ENCODE data around the gene GPR142.

The GPR142 gene

DNA sequence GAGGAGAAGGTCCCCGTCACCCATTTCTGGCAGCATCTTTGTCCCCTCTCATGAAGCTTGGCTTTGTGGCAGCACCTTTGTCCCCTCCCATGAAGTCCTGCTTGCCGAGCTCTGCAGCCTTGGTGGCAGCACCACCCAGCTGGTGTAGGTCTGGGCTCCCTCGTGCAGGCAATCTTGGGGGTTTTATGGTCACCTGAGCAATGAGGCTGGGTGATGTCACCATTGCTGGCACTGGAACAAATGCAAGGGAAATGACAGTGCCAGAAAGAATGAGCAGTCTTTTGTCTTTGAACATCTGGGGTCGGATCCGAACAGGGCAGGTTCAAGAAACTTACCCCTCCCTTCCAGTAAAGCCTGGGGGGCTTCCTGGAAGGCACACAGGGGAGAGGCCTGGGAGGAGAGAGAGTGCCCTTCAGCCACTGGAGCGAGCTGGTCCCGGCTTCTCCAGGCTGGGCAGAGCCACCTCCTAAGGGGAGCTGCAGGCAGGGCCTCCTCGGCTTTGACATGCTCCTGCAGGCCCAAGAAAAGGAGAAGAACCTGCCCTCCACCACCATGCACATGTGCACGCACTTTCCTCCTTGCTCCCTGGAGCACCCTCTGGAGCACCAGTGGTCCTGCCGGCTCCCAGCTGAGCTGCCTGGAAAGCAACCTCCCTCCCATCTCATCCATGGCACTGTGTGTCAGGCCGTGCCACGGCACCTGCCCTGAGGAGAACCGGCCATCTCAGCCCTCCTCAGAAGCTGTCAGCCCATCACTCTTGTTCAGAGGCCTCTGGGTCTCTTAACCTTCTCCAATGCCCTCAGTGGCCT lies 21.7 kb upstream of the GPR142 start:
- DNase-seq, result no peak

DNA sequence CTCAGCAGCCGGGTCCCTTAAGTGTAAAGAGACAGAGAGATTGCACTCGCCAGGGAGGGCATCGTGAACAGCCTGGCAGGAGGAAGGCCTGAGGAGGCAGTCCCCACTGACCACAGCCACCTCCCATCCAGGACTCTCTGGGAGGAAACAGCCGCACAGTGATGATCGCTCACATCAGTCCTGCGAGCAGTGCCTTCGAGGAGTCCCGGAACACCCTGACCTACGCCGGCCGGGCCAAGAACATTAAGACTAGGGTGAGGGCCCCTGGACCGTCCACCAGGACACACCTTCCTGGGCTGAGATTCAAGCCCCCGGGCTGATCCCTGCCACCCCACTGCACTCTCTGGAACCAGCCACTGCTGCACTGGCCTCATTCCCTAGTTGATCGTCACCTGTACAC lies 19.7 kb upstream of the GPR142 start:
- no peak for DNase-seq

DNA sequence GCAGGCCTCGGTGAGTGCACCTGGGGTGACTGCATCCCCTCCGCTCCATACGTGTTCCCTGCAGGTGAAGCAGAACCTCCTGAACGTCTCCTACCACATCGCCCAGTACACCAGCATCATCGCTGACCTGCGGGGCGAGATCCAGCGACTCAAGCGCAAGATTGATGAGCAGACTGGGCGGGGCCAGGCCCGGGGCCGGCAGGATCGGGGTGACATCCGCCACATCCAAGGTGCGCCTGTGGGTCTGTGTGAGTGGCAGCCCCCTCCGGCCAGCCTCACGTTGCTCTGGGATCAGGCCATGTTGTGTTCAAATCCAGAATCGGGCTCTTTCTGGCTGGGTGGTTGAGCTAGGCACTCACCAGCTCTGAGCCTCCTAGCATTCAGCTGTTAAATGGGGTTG lies 18.2 kb upstream of the GPR142 start:
- DNase-seq, result no peak

DNA sequence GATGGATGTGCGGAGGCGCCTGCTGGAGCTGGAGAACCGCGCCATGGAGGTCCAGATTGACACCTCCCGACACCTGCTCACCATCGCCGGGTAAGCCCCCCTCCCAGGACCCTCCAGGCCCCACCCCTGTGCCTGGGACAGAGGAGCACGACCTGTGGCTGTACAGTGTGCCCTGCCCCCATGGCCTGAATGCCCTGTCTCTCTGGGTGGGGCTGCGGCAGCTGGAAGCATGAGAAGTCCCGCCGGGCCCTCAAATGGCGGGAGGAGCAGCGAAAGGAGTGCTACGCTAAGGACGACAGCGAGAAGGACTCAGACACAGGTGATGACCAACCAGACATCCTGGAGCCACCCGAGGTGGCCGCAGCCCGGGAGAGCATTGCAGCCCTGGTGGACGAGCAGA lies 16.8 kb upstream of the GPR142 start:
- DNase-seq, result no peak

DNA sequence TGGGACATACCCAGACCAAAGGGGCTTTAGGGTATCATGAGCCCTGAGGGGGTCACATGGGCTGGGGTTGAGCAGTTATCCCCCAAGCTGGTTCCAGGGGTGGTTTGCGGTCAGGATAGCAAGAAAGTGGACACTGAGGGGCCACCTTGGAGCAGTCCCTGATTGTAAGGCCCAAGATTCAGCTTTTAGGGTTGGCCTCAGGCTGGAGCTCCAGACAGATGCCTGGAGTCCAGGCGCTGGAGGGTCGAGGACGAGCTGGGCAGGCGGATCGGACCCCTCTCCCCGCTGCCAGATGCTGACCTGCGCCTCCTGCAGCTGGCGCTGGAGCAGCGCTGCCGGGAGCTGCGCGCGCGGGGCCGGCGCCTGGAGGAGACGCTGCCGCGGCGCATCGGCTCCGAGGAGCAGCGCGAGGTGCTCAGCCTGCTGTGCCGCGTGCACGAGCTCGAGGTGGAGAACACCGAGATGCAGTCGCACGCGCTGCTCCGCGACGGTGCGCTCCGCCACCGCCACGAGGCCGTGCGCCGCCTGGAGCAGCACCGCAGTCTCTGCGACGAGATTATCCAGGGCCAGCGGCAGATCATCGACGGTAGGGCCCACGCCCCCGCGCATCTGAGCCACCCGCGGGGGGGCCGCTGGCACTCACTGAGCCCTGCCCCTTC lies 15.6 kb upstream of the GPR142 start:
- no peak for DNase-seq

DNA sequence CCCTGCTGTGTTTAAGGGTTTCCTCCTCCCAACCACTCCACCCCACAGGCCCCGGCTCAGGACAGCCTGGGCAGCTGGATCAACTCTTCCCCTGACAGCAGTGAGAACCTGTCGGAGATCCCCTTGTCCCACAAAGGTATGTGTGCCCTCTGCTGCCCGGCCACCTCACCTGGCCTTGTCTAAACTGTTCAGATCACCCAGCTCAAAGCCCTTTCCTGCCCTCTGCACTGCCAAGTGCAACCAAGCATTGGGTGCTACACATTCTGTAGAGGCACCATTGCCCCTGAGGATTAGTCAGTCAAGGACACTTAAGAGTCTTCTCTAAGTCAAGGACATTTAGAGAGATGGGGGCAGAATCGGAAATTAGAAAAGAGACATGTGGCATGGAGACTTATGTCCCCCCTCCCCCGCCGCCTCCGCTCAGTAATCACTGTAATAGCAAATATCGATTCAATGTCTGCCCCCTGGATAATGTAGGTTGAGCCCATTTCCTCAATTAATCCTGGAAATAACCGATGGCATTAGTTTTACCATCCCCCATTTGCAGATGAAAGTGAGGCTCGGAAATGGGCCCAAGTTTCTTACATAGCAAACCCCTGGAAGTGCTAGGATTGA lies 13.8 kb upstream of the GPR142 start:
- DNase-seq, result no peak

DNA sequence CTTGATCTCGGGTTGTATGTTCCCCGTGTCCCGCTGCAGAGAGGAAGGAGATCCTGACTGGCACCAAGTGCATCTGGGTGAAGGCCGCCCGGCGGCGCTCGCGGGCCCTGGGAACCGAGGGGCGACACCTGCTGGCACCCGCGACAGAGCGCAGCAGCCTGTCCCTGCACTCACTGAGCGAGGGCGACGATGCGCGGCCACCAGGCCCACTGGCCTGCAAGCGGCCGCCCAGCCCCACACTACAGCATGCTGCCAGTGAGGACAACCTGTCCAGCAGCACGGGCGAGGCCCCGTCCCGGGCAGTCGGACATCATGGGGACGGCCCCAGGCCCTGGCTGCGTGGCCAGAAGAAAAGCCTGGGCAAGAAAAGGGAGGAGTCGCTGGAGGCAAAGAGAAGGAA lies 13.2 kb upstream of the GPR142 start:
- DNase-seq, result no peak

DNA sequence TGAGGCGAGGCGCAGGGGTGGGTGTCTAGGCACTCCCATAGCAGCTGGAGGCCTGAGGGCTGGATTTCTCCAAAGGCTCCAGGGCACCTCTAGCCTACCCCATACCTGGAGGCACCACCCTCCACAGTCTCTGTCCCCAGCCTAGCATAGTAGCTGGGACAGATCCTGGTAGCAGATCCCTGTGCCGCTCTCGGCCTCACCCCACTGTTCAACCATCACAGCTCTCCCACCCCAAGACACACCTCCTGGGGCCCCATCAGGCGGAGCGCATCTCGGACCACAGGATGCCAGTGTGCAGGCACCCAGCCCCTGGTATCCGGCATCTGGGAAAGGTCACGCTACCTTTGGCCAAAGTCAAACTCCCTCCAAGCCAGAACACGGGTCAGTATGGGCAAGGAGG lies 12.7 kb upstream of the GPR142 start:
- DNase-seq, result no peak

DNA sequence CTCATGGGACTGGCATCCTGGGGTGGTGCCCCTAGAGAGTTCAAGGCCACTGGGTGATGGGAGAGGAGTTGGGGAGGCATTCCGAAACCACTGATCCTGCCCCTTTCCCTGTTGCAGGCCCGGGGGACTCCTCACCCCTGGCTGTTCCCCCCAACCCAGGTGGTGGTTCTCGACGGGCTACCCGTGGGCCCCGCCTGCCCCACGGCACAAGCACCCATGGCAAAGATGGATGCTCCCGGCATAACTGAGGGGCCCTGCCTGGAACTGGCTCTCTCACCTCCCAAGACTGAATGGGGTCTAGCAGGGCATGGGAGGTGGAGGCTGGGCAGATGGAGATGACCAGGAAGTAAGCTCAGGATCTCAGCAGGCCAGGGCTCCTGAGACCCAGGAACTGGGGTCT lies 12.2 kb upstream of the GPR142 start:
- no peak for DNase-seq

DNA sequence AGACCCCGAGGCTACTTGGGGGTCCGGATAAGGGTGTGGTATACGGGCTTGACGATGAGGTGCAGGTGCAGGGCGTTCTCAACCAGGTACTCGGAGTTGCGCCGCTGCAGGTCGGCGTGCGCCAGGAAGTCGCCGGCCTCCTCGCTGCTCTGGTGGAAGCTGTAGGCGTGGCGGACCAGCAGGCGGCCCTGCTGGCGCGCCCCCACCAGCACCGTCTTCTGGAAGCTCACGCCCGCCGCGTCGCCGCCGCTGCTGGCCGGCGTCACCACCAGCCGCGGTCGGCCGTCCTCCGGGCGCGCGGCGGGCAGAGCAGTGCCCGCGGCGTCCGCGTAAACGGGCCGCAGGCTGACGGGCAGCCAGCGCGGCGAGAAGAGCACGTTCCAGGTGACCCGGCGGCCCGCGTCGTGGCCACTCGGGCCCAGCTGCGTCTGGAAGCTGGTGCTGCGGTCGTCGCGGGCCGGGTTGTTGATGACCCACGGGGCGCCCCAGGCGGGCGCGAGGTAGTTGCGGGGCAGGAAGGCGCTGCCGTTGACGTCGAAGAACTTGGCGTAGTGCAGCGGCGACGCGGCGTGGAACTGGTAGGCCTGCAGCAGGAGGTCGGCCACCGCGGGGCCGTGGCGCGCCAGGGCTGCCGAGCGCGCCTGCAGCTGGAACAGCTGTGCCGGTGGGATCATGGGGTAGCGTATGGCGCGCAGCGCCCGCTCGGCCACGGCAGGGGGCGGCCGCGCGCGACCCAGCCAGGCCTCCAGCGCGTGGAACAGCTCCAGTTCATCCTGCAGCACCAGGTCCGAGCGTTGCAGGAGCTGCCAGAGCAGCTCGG lies 10.4 kb upstream of the GPR142 start:
- no peak for DNase-seq

DNA sequence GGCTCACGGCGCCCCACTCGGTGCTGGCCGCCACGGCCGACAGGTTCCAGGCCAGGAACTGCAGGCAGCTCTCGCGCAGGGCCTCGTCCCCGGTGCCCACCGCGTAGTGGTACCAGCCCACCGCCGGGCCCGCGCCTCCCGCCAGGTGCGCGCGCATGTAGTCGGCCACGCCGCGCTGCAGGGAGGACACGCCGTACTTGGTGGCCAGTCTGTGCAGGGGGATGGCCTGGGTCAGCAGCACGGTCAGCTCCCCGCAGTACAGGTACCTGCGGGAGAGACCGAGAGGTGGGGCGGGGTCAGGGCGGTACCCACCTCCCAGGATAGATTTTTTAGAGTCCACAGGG lies 9.9 kb upstream of the GPR142 start:
- DNase-seq, result no peak

DNA sequence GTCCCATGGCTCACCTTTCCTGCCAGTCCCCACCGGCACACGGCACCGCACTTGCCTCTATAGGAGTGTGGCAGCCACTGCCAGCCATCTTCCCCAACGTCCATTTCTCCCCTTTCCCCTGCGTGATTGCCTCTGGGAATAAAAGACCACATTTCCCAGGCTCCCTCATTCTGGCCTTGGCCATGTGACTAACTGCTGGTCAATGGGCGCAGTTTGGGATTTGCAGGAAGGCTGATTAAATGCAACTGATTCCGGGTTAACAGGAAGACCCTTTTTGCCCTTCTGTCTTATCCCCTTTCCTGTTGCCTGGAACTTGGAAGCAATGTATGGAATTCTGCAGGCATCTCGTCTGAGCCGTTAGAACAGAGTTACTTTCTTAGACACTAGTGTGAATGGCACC lies 8.6 kb upstream of the GPR142 start:
- DNase-seq, result no peak

DNA sequence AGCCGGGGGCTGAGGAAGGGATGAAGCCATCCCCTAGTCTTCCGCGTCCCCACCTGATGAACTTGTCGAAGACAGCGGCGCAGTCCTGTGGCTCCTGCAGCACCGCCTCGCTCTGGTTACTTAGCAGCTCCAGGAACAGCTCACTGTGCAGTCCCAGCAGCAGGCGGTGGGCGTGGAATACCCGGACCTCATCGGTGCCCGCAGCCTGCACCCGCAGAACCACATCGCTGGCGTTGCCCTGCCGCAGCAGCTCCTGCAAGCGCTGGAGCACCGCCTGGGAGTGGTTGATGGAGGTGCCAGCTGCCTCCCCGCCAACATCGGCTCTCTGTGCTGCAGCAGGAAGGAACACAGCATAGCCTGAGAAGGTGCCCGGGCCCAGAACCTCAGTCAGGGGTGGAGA lies 7.4 kb upstream of the GPR142 start:
- no peak for DNase-seq

DNA sequence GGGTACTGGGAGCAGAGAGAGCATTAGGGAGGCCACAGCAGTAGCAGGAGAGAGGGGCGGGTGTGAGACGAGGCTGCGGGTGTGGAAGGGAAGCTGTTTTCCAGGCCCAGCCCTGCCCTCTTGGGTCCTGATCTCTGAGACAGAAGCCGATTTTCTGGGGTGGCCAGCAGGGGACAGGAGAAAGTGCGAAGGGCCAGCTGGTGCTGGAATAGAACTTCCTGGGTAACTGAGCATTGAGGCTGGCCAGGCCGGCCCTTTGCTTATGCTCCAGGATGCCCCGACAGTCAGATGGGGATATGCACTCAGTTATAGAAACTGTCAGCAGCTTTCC lies 6.4 kb upstream of the GPR142 start:
- no peak for DNase-seq

DNA sequence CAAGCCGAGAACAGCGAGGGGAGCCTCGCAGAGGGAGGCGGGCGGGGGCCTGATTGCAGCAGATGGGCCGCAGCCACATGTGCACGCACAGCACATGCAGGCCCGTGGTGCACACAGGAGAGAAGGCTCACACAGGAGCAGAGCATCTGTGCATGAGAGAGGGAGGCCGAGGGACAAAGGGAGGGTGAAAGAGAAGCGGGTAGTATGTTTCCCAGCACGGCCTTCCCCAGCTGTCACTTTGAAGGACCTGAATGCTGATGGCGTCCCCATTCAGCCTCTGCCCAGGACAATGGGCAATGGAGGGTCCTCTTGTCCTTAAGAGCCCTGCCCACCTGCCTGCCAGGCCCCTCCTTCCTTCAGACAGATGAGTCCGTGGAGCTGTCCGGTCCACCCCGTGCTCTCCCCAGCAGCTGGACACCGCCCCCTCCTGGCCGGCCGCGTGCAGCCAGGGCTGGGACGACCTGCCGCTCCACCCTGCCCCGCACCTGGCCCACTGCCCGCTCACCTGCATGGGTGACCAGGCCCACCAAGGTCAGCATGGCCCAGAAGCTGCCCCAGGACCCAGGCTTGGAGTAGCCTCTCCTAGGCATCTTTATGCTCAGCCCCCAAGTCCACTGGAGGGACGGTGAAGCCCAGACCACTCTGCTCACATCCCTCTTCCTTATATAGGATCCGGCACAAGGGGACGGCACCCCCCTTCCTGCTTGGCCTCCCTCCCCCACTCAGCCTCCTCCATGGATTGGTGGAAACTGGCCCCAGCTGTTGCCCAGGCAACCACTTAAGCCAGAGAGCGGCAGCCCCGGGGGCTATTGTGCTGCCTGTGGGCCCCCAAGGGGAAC lies 5.9 kb upstream of the GPR142 start, which contains the start of gene BTBD17:
Gene BTBD17 (minus strand): TSS at position 639 of the 839 bp plus-strand sequence. CDS start 49 bp downstream, at position 590.
- no peak for DNase-seq

DNA sequence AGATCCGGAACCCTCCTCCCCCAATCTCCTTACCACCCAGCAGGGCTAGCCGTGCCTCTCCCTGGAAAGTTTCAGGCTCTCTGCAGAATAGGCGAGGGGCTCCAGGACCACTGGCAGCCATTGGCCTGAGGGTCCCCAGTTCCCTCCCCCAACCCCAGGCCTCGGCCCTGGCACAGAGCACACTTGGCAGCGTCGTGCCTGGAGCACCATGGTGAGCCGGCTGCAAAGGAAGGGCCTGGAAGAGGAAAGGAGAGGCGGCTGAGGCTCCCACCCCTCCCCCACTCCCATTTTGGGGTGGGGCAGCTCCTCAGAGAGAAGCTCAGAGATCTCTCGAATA lies 5.3 kb upstream of the GPR142 start:
- DNase-seq, result no peak

DNA sequence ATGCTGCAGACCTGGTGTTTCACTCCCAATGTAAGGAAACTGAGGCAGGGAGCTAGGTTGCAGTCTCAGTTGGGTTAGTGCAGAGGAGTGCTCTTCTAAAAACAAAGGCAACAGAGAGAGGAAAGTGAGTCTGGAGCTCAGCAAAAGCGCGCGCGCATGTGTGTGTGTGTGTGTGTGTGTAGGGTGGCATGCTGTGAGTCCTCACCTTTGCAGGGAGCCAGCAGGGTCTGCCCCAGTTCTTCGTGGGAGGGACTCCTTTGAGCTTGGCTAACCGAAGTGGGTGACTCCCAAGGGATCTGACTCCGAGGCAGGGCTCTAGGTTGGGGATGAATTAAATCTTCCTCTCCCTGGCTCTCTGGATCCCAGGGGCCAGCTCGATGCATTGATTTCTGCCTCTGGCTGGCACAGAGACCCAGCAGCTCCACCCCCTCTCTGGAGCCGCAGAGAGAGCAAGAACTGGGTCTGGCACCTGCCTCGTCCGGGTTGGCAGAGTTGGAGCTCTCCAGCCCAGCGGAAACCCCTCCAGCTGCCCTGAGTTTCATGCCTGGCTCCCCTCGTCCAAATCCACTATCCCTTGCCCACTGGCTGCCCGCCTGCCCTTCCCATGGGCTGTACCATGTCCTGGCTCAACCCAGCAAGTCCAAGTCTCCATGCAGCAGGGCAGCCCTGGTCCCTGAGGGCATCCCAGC lies 4.4 kb upstream of the GPR142 start:
- DNase-seq, result no peak

DNA sequence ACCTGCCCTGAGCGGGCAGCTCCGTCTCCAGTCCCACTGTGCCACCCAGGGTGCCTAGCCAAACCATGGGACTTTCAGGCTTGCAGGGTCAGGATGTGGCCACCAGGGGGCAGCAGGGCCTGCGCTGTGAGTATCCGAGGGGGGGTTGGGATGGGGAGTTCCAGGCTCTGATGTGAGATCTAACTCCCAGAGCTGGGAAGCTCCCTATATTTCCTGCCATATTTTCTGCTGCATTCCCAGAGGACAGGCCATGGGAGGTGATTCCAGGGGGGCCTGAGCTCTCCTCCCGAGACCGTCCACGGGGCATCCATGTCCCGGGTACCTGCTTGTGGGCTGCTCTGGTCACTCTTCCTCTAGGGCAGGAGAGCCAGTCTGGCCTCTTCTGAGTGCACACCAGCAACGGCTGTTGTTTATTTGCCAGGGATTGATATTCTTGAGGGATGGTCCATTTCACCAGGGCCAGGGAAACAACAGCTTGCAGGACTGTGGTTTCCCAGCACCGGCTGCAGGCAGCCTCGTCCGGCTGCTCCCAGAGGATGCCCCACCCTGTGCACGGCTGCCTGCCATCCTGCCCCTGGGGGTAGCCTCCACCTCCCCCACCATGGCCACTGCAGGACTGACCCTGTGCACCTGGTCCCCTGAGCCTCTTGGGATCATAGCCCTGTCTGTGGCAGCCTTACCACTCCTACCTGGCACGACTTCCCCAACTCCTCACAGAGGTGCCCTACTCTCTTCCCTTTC lies 1.2 kb downstream of the GPR142 start:
- no peak for DNase-seq

DNA sequence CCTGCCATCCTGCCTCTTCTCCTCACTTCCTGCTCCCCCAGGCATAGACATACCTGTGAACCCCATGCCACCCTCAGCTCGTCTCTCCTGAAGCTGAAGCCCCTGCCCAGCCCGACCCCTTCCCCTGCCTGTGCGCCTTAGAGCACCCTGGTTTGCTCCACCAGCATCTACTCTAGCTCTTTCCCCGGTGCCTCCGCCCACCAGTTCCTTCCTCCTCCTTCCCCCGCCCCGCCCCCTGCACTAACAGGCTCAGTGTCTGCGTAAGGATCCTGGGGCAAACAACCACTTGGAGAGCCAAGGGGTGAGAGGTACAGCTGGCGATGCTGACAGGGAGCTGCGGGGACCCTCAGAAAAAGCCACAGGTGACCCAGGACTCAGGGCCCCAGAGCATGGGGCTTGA lies 1.9 kb downstream of the GPR142 start:
- no peak for DNase-seq

DNA sequence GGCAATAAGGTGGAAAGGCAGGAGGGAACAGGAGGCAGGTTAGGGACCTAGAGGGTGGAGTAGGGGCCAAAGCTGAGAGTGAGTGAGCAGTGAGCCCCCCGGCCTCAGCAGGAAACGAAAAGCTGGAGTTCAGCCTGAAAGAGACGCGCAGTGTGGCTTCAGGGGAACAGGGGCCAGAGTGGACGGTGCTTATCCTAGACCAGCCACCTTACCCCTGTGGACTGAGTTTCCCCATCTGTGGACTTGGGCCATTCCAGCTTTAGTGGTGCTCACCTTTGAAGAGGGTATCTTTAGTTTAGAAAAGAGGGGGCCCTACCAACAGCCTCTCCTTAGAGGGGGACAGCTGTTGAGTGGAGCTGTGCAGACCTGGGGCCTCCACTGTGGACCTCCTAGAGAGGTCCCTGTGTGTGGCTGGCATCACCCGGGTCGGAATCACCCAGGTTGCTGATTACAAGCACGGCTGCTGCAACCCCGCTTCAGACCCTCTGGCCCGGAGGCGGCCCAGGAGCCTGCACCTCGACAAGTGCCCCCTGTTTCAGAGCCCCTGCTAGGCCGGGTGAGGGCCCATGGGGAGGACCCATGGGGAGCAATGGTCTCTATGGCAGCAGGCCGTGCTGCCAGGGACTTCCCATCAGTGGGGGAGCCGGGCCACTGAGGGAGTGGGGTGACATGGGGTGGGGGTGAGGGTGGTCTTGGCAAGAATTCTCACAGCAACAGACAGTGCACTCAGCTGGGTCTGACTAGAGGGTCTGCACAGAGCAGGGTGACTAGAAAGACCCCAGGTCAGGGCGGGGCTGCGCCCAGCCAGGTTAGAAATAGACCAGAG lies 2.6 kb downstream of the GPR142 start:
- no peak for DNase-seq

Measured in GOT3 (cell line).